GM18870 (cell line): ENCODE results near the gene PTMA.
"Not testable (repeated sequence)": the region's sequence is repeated elsewhere in the genome, so short reads cannot be mapped to it uniquely, and the experiment has no call there.

Experiments
- ATAC-seq: cut with Tn5 transposase; IDR thresholded peaks from one replicate; pipeline ENCODE4 v1.9.1; 2021; ENCODE audit warnings: moderate library complexity; ENCODE audit not compliant: unreplicated experiment

PTMA gene

GRCh38 chr2:231714639-231715498 lies 6.5 kb downstream of the PTMA start:
- ATAC-seq, result no peak

GRCh38 chr2:231715499-231715837 lies 7.1 kb downstream of the PTMA start:
- ATAC-seq, result no peak

- ATAC-seq, result no peak
Observed at GRCh38 chr2:231715988-231716616, 7.8 kb downstream of the PTMA start.

- no peak for ATAC-seq
Observed at GRCh38 chr2:231716666-231717280, 8.4 kb downstream of the PTMA start.

- no peak for ATAC-seq
Observed at GRCh38 chr2:231717281-231718171, 9.2 kb downstream of the PTMA start.

- ATAC-seq, result no peak
Observed at GRCh38 chr2:231718799-231719198, 10.5 kb downstream of the PTMA start.

GRCh38 chr2:231720292-231720986 lies 12.1 kb downstream of the PTMA start:
- no peak for ATAC-seq

GRCh38 chr2:231720987-231721966 lies 13.0 kb downstream of the PTMA start:
- peak; percentile 73 for ATAC-seq

GRCh38 chr2:231722721-231723307 lies 14.5 kb downstream of the PTMA start:
- ATAC-seq, result no peak

- ATAC-seq, result no peak
Observed at GRCh38 chr2:231725476-231725875, 17.2 kb downstream of the PTMA start.

GRCh38 chr2:231726276-231726675 lies 18.0 kb downstream of the PTMA start:
- no peak for ATAC-seq

GRCh38 chr2:231727621-231728020 lies 19.3 kb downstream of the PTMA start:
- no peak for ATAC-seq

GRCh38 chr2:231732604-231733003 lies 24.3 kb downstream of the PTMA start:
- no peak for ATAC-seq

GRCh38 chr2:231737761-231738160 lies 29.4 kb downstream of the PTMA start:
- ATAC-seq, result no peak

- no peak for ATAC-seq
Observed at GRCh38 chr2:231743376-231744116, 35.2 kb downstream of the PTMA start.

GRCh38 chr2:231745303-231746038 lies 37.1 kb downstream of the PTMA start:
- ATAC-seq, result no peak

- ATAC-seq, result not testable (repeated sequence)
Observed at GRCh38 chr2:231748153-231748896, 40.0 kb downstream of the PTMA start.
